Measurements from ENCODE around the gene KMT2E.
A peak's percentile ranks its signal among the peaks of the same experiment; 100 is the strongest.

Gene KMT2E

GRCh38 chr7:105130580-105130979 lies 116.6 kb downstream of the KMT2E start:
- Histone ChIP-seq H3K9me3 (ENCODE audit: control insufficient read depth, insufficient read depth, low read depth, low read length) (no peaks in the 10 kb centered on the region), H3K36me3 (ENCODE audit: control insufficient read depth in 2 of 2, insufficient read depth in 1 of 2, low read length in 2 of 2) (peaks cover 0 to 29% of the 10 kb centered on the region in 2 experiments; a peak in 1 of 3 replicates), H3K27ac (ENCODE audit: extremely low read depth, low read depth, low read length) (no peak overlapping the region), H3K4me1 (ENCODE audit: control insufficient read depth, insufficient read depth, low read length) (0 out of 2 replicates have a peak, but pooled peaks cover 3% of the 10 kb centered on the region), H3K4me3 (ENCODE audit: low read depth, low read length) (no peak overlapping the region)
- CTCF ChIA-PET, result no interaction called here
- POLR2A ChIA-PET, result no interaction called here
- TF ChIP-seq ZNF529 (tag by site-specific recombination; IDR thresholded peaks at IDR 0.05; ENCODE audit: insufficient replicate concordance) (no peak), ZNF549 (tag by site-specific recombination; IDR thresholded peaks at IDR 0.05) (no peak), EGR2 (tag by site-specific recombination; IDR thresholded peaks at IDR 0.05; ENCODE audit: low read depth) (no peak), TRIM28 (IDR thresholded peaks at IDR 0.05; ENCODE audit: borderline replicate concordance, low read length) (no peak), ZNF654 (tag by site-specific recombination; IDR thresholded peaks at IDR 0.05; ENCODE audit: low read depth) (no peak), ZNF10 (tag by site-specific recombination; IDR thresholded peaks at IDR 0.05) (no peak), ZNF768 (tag by site-specific recombination; IDR thresholded peaks at IDR 0.05) (no peak), BCL11B (tag by site-specific recombination; IDR thresholded peaks at IDR 0.05; ENCODE audit: low read depth) (no peak), MZF1 (tag by site-specific recombination; IDR thresholded peaks at IDR 0.05; ENCODE audit: borderline replicate concordance) (no peak), ZNF837 (tag by site-specific recombination; IDR thresholded peaks at IDR 0.05) (no peak)

- Histone ChIP-seq H3K36me3 (ENCODE audit: control insufficient read depth in 2 of 2, insufficient read depth in 1 of 2, low read length in 2 of 2) (peaks cover 0 to 23% of the 10 kb centered on the region in 2 experiments; a peak in 1 of 3 replicates), H3K4me3 (ENCODE audit: low read depth, low read length) (no peak overlapping the region), H3K4me1 (ENCODE audit: control insufficient read depth, insufficient read depth, low read length) (0 out of 2 replicates have a peak, but pooled peaks cover 3% of the 10 kb centered on the region), H3K9me3 (ENCODE audit: control insufficient read depth, insufficient read depth, low read depth, low read length) (no peaks in the 10 kb centered on the region), H3K27ac (ENCODE audit: extremely low read depth, low read depth, low read length) (no peak overlapping the region)
- TF ChIP-seq ZNF280D (tag by site-specific recombination; IDR thresholded peaks at IDR 0.05), result no peak
- TF ChIP-seq ZNF449 (tag by site-specific recombination; IDR thresholded peaks at IDR 0.05), result no peak
- TF ChIP-seq ZNF10 (tag by site-specific recombination; IDR thresholded peaks at IDR 0.05), result no peak
- no peak for TF ChIP-seq ZSCAN18 (tag by site-specific recombination; IDR thresholded peaks at IDR 0.05)
- TF ChIP-seq PATZ1 (tag by site-specific recombination; IDR thresholded peaks at IDR 0.05), result no peak
- no peak for TF ChIP-seq GLI2 (tag by site-specific recombination; IDR thresholded peaks at IDR 0.05; ENCODE audit: borderline replicate concordance, low read depth)
- peak; percentile 23; the same call in 1 of the 2 replicates for TF ChIP-seq EGR2 (tag by site-specific recombination; IDR thresholded peaks at IDR 0.05; ENCODE audit: low read depth)
- TF ChIP-seq ZFHX2 (tag by site-specific recombination; conservative IDR thresholded peaks at IDR 0.05), result 0 out of 2 replicates have a peak, but pooled peaks have one; percentile 24
- ChIA-PET CTCF (no interaction called here), POLR2A (no interaction called here)
Observed at GRCh38 chr7:105131033-105131656, 117.1 kb downstream of the KMT2E start.

Data from HEK293 (cell line).